SU-DHL-6 (cell line): ENCODE measurements around the gene ARMC12.
"Not testable (repeated sequence)": the region's sequence is repeated elsewhere in the genome, so short reads cannot be mapped to it uniquely, and the experiment has no call there.

Experiments used
- H2AFZ ChIP-seq: fragments of 200-600 bp; sonication (generic); 2 replicates; pipeline ENCODE4 v1.6.1; 2014; ENCODE audit warnings: low read depth, mild to moderate bottlenecking, moderate library complexity, mixed read lengths, antibody characterized with exemption, low read length; ENCODE audit not compliant: severe bottlenecking
- H3F3A ChIP-seq: fragments of 200-600 bp; shearing (Covaris generic); 2 replicates; pipeline ENCODE4 v1.6.0; 2016; ENCODE audit warnings: antibody characterized with exemption, mild to moderate bottlenecking; ENCODE audit not compliant: insufficient read depth
- H3K27ac ChIP-seq: fragments of 200-600 bp; sonication (generic); 2 replicates; pipeline ENCODE4 v1.5.1; 2016; ENCODE audit warnings: low read depth, mild to moderate bottlenecking, low read length, moderate library complexity, mixed read lengths
- H3K27me3 ChIP-seq: fragments of 200-600 bp; sonication (generic), shearing (Covaris generic); 2 replicates; pipeline ENCODE4 v1.6.0; 2014; ENCODE audit warnings: mild to moderate bottlenecking, low read length
- H3K36me3 ChIP-seq: fragments of 200-600 bp; sonication (generic); 2 replicates; pipeline ENCODE4 v1.6.1; 2014; ENCODE audit warnings: mild to moderate bottlenecking, low read length, mixed read lengths
- H3K4me2 ChIP-seq: fragments of 300-600, 200-600 bp; shearing (Covaris generic), sonication (generic); 2 replicates; pipeline ENCODE4 v1.6.0; 2014; ENCODE audit warnings: low read length, low read depth, mild to moderate bottlenecking; ENCODE audit not compliant: poor library complexity, severe bottlenecking
- H3K4me3 ChIP-seq: fragments of 200-600 bp; sonication (generic); 2 replicates; pipeline ENCODE4 v1.5.1; 2014; ENCODE audit warnings: antibody characterized with exemption, low read length, mild to moderate bottlenecking, mixed read lengths; ENCODE audit not compliant: insufficient read depth, poor library complexity, severe bottlenecking
- H3K79me2 ChIP-seq: fragments of 200-600 bp; sonication (generic); 2 replicates; pipeline ENCODE4 v1.6.1; 2014; ENCODE audit warnings: mild to moderate bottlenecking, low read length, moderate library complexity; ENCODE audit not compliant: insufficient read depth
- H3K9ac ChIP-seq: fragments of 200-600 bp; sonication (generic); 2 replicates; pipeline ENCODE4 v1.7.0; 2014; ENCODE audit warnings: mild to moderate bottlenecking, low read length
- H3K9me2 ChIP-seq: fragments of 200-600 bp; sonication (generic); replicated peaks from 2 replicates; pipeline ENCODE4 v1.6.1; 2014; ENCODE audit warnings: low read length; ENCODE audit not compliant: insufficient read depth
- H3K9me3 ChIP-seq: fragments of 200-600 bp; sonication (generic); 2 replicates; pipeline ENCODE4 v1.6.1; 2014; ENCODE audit warnings: low read length, mixed read lengths; ENCODE audit not compliant: insufficient read depth
- H4K20me1 ChIP-seq: fragments of 200-600 bp; sonication (generic); 2 replicates; pipeline ENCODE4 v1.6.1; 2014; ENCODE audit warnings: low read depth, mild to moderate bottlenecking, antibody characterized with exemption, low read length, moderate library complexity, mixed read lengths
- CTCF ChIP-seq: fragments of 200-600 bp; sonication (generic); IDR thresholded peaks from one replicate; pipeline ENCODE4 v1.5.1; 2017; ENCODE audit warnings: antibody characterized with exemption, mild to moderate bottlenecking, low read length, moderate library complexity; ENCODE audit not compliant: insufficient read depth, poor library complexity, severe bottlenecking
- EZH2phosphoT487 ChIP-seq: fragments of 200-600 bp; sonication (generic), shearing (Covaris generic); conservative IDR thresholded peaks from 2 replicates; pipeline ENCODE4 v1.6.1; 2018; ENCODE audit warnings: mild to moderate bottlenecking, antibody characterized with exemption, low read length, moderate library complexity, mixed read lengths

The ARMC12 gene, protein sequence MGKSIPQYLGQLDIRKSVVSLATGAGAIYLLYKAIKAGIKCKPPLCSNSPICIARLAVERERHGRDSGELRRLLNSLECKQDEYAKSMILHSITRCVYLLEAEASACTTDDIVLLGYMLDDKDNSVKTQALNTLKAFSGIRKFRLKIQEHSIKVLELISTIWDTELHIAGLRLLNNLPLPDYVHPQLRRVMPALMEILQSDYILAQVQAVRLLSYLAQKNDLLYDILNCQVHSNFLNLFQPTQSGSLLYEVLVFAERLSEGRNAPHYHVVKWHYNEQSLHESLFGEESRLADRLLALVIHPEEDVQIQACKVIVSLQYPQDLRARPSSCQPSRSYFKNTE

GRCh38 chr6:35736982-35737412 lies at the start of gene ARMC12:
Gene ARMC12, plus strand, starts transcription at chr6:35737032. Its CDS starts 77 bp downstream, at chr6:35737109.
- no peak within 1 kb of the TSS for H3K27ac ChIP-seq
- no peaks in the 10 kb centered on the region for H3K9me3 ChIP-seq
- H2AFZ ChIP-seq = peak within 1 kb of the TSS; percentile 52

DNA sequence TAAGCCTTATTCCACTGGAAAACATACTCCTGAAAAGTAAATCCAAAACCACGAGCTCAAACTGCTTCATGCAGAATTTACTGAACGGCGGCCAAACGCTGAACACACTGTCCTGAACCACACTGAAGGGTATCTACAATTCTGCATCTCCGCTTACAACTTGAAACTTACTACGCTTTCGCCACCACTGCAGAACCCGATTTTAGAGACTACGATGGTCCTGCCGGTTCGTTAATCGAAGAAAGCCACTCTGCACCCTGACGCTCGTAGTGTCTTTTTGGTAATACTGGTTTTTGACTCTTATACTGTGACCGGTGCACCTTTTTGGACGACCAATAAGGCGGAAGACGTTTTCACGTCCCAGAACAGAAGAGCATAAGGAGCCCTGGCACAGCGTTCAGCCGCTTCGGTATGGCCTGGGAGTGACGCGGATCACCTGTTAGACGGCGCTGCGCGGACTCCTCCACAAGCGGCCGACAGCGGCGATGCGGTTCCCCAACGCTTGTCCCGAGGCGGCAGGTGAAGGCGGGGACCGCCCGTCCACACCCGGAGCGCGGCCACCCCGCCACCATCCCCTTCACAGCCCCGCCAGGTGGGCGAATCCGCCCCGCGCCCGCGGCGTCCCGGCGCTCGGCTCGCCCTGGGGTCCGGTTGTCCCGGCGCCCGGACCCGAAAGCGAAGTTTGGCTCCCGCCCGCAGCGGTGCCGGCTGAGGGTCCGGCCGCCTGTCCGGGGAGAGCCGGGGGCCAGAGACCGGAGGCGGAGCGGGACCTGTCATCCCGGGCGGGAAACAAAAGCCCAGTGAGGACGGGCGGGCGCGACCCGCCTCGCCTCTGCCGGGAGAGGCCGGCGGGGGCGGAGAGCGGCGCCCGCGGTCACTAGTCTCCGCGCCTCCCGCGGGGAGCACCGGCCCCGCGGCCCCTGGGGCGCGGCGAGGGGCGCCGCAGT lies 48.9 kb upstream of the ARMC12 start:
- Histone ChIP-seq H3K9me2 (no peaks in the 10 kb centered on the region), H3K27ac (peak overlapping the region; percentile 79), H2AFZ (peak overlapping the region; percentile 1), H3K9ac (peak overlapping the region; percentile 87), H3K4me2 (peak overlapping the region; percentile 98), H3F3A (peaks cover 26% of the 10 kb centered on the region), H4K20me1 (peaks cover 20% of the 10 kb centered on the region), H3K36me3 (peaks cover 21% of the 10 kb centered on the region), H3K4me3 (peak overlapping the region; percentile 73), H3K79me2 (peaks cover 54% of the 10 kb centered on the region), H3K9me3 (no peaks in the 10 kb centered on the region), H3K27me3 (no peaks in the 10 kb centered on the region)
- TF ChIP-seq EZH2phosphoT487 (no peak), CTCF (no peak)

More at GRCh38 chr6:35736982-35737412, at the start of gene ARMC12:
- Histone ChIP-seq H4K20me1 (no peaks in the 10 kb centered on the region), H3K4me3 (no peak within 1 kb of the TSS), H3K9me2 (no peaks in the 10 kb centered on the region), H3K79me2 (no peaks in the 10 kb centered on the region), H3K4me2 (no peak within 1 kb of the TSS), H3K9ac (no peak within 1 kb of the TSS), H3K36me3 (no peaks in the 10 kb centered on the region), H3K27me3 (no peaks in the 10 kb centered on the region), H3F3A (peaks cover 8% of the 10 kb centered on the region; the same call in 1 of the 2 replicates)
- no peak for TF ChIP-seq CTCF
- no peak for TF ChIP-seq EZH2phosphoT487

GRCh38 chr6:35688605-35689322 lies 48.1 kb upstream of the ARMC12 start, which contains the start of gene FKBP5:
Gene FKBP5, minus strand, starts transcription at chr6:35688915. Its CDS starts 46,091 bp downstream, at chr6:35642824.
- no peak for TF ChIP-seq CTCF
- TF ChIP-seq EZH2phosphoT487 = no peak
- Histone ChIP-seq H3K9me3 (no peaks in the 10 kb centered on the region), H3K4me3 (peak within 1 kb of the TSS; percentile 73), H3K36me3 (peaks cover 21% of the 10 kb centered on the region), H3K27me3 (no peaks in the 10 kb centered on the region), H2AFZ (peak within 1 kb of the TSS; percentile 97), H3F3A (peaks cover 26% of the 10 kb centered on the region), H3K4me2 (peak within 1 kb of the TSS; percentile 98), H3K9ac (peak within 1 kb of the TSS; percentile 87), H3K9me2 (no peaks in the 10 kb centered on the region), H3K79me2 (peaks cover 46% of the 10 kb centered on the region), H4K20me1 (peaks cover 20% of the 10 kb centered on the region), H3K27ac (peak within 1 kb of the TSS; percentile 79)

DNA sequence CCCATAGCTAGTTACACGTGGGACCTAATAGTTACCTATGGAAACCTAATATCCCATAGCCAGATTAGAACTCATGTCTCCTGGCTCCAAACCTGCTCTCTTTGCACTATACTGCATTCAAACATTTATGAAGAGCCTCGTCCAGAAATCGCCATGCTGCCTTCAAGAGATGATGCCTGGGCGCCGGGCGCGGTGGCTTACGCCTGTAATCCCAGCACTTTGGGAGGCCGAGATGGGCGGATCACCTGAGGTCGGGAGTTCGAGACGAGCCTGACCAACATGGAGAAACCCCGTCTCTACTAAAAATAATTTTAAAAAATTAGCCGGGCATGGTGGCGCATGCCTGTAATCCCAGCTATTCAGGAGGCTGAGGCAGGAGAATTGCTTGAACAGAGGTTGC lies 46.8 kb upstream of the ARMC12 start:
- H2AFZ ChIP-seq = not testable (repeated sequence)

More for the DNA sequence above, 46.8 kb upstream of the ARMC12 start:
- not testable (repeated sequence) for H3K27ac ChIP-seq, H3K27me3 ChIP-seq, H3K9ac ChIP-seq, H3K9me3 ChIP-seq, H3K9me2 ChIP-seq, H3K4me2 ChIP-seq, H3K4me3 ChIP-seq
- Histone ChIP-seq H3K36me3 (peaks cover 10% of the 10 kb centered on the region), H3F3A (peaks cover 24% of the 10 kb centered on the region), H3K79me2 (peaks cover 33% of the 10 kb centered on the region), H4K20me1 (peaks cover 13% of the 10 kb centered on the region)
